ENCODE results near the gene INTS11. TPM values are rescaled to one million over a fixed set of nuclear protein-coding genes. Genes with fewer than 3 reads are reported as not detected.

The INTS11 gene
- total and polyA plus RNA-seq, 9 of the 15 experiments (the other 6 are each of a cell fraction or from before 2014, with no cell fraction given), result 3.6 to 183 (median 110) TPM

GRCh38 chr1:1293263-1294249 is 30.9 kb downstream of the INTS11 start:
- peak overlapping the region; percentile 54; the same call in 2 of the 3 replicates for H3K27ac ChIP-seq (ENCODE audit: extremely low read depth, low read depth, low read length)
- ATAC-seq, result peak; percentile 92
- H3K4me1 ChIP-seq (replicated peaks in 1 of 2; ENCODE audit: control insufficient read depth in 2 of 2, insufficient read depth in 2 of 2, low read length in 2 of 2), result peaks cover 5 to 71% of the 10 kb centered on the region in 2 experiments; a peak in 3 of 5 replicates
- peaks cover 8% of the 10 kb centered on the region for H3K9me1 ChIP-seq (ENCODE audit: control insufficient read depth, insufficient read depth, low read length)
- DNase-seq (ENCODE audit: extremely low read depth in 1 of 4, low spot score in 3 of 4), result peak; percentile 90 to 99 (median 98)
- intact Hi-C loops (cut with micrococcal nuclease), result loop anchor here (2.0 to 10.0 kb wide), 2 partner anchors 177 to 309 kb away; partner anchors contain the start of genes C1orf159 and PERM1
- H3K79me2 ChIP-seq (ENCODE audit: control insufficient read depth, insufficient read depth, low read length), result no peaks in the 10 kb centered on the region
- 22% methylated on average over 64 of the region's 94 CpGs for WGBS (ENCODE audit: insufficient coverage, low coverage, missing lambda C conversion rate)
- peaks cover 17% of the 10 kb centered on the region; the same call in 1 of the 3 replicates for H3K36me3 ChIP-seq (ENCODE audit: control insufficient read depth, insufficient read depth, low read length)
- POLR2A ChIA-PET, result interaction anchor here (0.6 to 1.2 kb wide), 2 partner anchors 11 to 25 kb away, joined by 3 read pairs; no protein-coding TSS in a partner anchor
- H3K9ac ChIP-seq (ENCODE audit: insufficient read depth in 1 of 2, low read depth in 2 of 2, low read length in 2 of 2), result peak overlapping the region in 1 of 2 experiments; percentile 84; a peak in 3 of 4 replicates
- in situ Hi-C loops (cut with MboI), result no loop called here
- H3K4me2 ChIP-seq (ENCODE audit: insufficient read depth, low read length), result peak overlapping the region; percentile 81
- BruUV-seq (replicated peaks), result no TSS peak
- FAIRE-seq, result peak; percentile 35
- peaks cover 16% of the 10 kb centered on the region; the same call in 1 of the 2 replicates for H4K20me1 ChIP-seq (replicated peaks; ENCODE audit: control insufficient read depth, insufficient read depth, low read length)
- peak overlapping the region; percentile 51 for H3K4me3 ChIP-seq
- CTCF ChIA-PET (ENCODE audit: low intra/inter-chr PET ratio), result no interaction called here
- no peaks in the 10 kb centered on the region for H3K9me3 ChIP-seq (replicated peaks; ENCODE audit: control insufficient read depth, insufficient read depth, low read depth, low read length)
- H3K27me3 ChIP-seq (ENCODE audit: control insufficient read depth in 2 of 2, insufficient read depth in 2 of 2, low read length in 2 of 2), result peaks cover 0 to 3% of the 10 kb centered on the region in 2 experiments; a peak in 1 of 5 replicates
- H2AFZ ChIP-seq (ENCODE audit: low read depth, low read length), result peak overlapping the region; percentile 67; the same call in 1 of the 2 replicates
- no peak for TF ChIP-seq EP400 (IDR thresholded peaks at IDR 0.05)
- no peak for TF ChIP-seq ZNF165 (CRISPR knock-in tag; IDR thresholded peaks at IDR 0.05; ENCODE audit: borderline replicate concordance)
- no peak for TF ChIP-seq PURB (CRISPR knock-in tag; IDR thresholded peaks at IDR 0.05; ENCODE audit: low read depth)
- TF ChIP-seq ARID4B (CRISPR knock-in tag; IDR thresholded peaks at IDR 0.05), result peak; percentile 59
- TF ChIP-seq ZNF507 (tag; conservative IDR thresholded peaks at IDR 0.05), result no peak
- TF ChIP-seq THRAP3 (IDR thresholded peaks at IDR 0.05; ENCODE audit: borderline replicate concordance), result no peak
- no peak for TF ChIP-seq DMBX1 (CRISPR knock-in tag; IDR thresholded peaks at IDR 0.05; ENCODE audit: borderline replicate concordance)
- 0 out of 2 replicates have a peak, but pooled peaks have one; percentile 19 for TF ChIP-seq ETV5 (CRISPR knock-in tag; IDR thresholded peaks at IDR 0.05; ENCODE audit: low read depth)
- no peak for TF ChIP-seq USF2 (CRISPR knock-in tag; IDR thresholded peaks at IDR 0.05)
- no peak for TF ChIP-seq RAD21 (CRISPR knock-in tag; conservative IDR thresholded peaks at IDR 0.05 in 1 of 2, IDR thresholded peaks at IDR 0.05 in 1 of 2)
- TF ChIP-seq FIP1L1 (IDR thresholded peaks at IDR 0.05; ENCODE audit: low read depth, low read length, poor library complexity, severe bottlenecking), result no peak
- no peak for TF ChIP-seq ZNF140 (CRISPR knock-in tag; IDR thresholded peaks at IDR 0.05)
- 0 out of 2 replicates have a peak, but pooled peaks have one; percentile 27 for TF ChIP-seq EGR1 (conservative IDR thresholded peaks at IDR 0.05)

Measured in K562 (cell line).